ENCODE measurements around the gene SERPINA9. TPM values are rescaled to one million over a fixed set of nuclear protein-coding genes. Genes with fewer than 3 reads are reported as not detected.

The SERPINA9 gene
- total RNA-seq, 1 donor from 2014 or later = not detected

GRCh38 chr14:94458096-94458495, 17.9 kb downstream of the SERPINA9 start:
- TF ChIP-seq CTCF (conservative IDR thresholded peaks at IDR 0.05; ENCODE audit: low read depth, low read length) = no peak
- DNase-seq (ENCODE audit: low read depth) = no peak
- no peak overlapping the region for H3K4me3 ChIP-seq (ENCODE audit: low read depth, low read length)

- DNase-seq (ENCODE audit: low read depth) = no peak
- TF ChIP-seq CTCF (conservative IDR thresholded peaks at IDR 0.05; ENCODE audit: low read depth, low read length) = no peak
- no peak overlapping the region for H3K4me3 ChIP-seq (ENCODE audit: low read depth, low read length)
Observed at GRCh38 chr14:94455928-94456327, 20.1 kb downstream of the SERPINA9 start.

GRCh38 chr14:94451826-94452225, 24.2 kb downstream of the SERPINA9 start:
- H3K4me3 ChIP-seq (ENCODE audit: low read depth, low read length) = no peak overlapping the region
- TF ChIP-seq CTCF (conservative IDR thresholded peaks at IDR 0.05; ENCODE audit: low read depth, low read length) = no peak
- no peak for DNase-seq (ENCODE audit: low read depth)

GRCh38 chr14:94451091-94451771, 24.8 kb downstream of the SERPINA9 start:
- no peak overlapping the region for H3K4me3 ChIP-seq (ENCODE audit: low read depth, low read length)
- no peak for DNase-seq (ENCODE audit: low read depth)
- no peak for TF ChIP-seq CTCF (conservative IDR thresholded peaks at IDR 0.05; ENCODE audit: low read depth, low read length)

- no peak for TF ChIP-seq CTCF (conservative IDR thresholded peaks at IDR 0.05; ENCODE audit: low read depth, low read length)
- no peak overlapping the region for H3K4me3 ChIP-seq (ENCODE audit: low read depth, low read length)
- DNase-seq (ENCODE audit: low read depth) = no peak
Observed at GRCh38 chr14:94450722-94451090, 25.3 kb downstream of the SERPINA9 start.

GRCh38 chr14:94449930-94450329, 26.1 kb downstream of the SERPINA9 start:
- DNase-seq (ENCODE audit: low read depth) = no peak
- no peak overlapping the region for H3K4me3 ChIP-seq (ENCODE audit: low read depth, low read length)
- TF ChIP-seq CTCF (conservative IDR thresholded peaks at IDR 0.05; ENCODE audit: low read depth, low read length) = no peak

Data from epithelial cell of proximal tubule (primary cell).